ENCODE data around the gene HLA-DQB1.

The HLA-DQB1 gene

DNA sequence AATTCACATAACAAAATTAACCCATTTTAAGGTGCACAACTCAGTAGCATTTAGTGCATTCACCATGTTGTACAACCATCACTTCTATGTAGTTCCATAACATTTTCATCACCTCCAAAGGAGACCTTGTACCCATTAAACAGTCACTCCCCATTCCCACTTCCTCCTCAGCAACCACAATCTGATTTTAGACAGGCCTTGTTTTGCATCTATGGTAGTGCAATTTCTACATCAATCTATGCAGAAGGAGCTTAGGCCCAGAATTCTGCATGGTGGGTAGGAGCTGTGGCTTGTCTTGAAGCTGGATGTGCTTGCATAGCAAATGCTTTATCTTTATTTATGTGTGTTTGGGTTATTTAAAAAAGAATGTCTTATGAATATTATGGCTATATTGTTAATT, 42.8 kb downstream of the HLA-DQB1 start:
- DNase-seq = no peak

DNA sequence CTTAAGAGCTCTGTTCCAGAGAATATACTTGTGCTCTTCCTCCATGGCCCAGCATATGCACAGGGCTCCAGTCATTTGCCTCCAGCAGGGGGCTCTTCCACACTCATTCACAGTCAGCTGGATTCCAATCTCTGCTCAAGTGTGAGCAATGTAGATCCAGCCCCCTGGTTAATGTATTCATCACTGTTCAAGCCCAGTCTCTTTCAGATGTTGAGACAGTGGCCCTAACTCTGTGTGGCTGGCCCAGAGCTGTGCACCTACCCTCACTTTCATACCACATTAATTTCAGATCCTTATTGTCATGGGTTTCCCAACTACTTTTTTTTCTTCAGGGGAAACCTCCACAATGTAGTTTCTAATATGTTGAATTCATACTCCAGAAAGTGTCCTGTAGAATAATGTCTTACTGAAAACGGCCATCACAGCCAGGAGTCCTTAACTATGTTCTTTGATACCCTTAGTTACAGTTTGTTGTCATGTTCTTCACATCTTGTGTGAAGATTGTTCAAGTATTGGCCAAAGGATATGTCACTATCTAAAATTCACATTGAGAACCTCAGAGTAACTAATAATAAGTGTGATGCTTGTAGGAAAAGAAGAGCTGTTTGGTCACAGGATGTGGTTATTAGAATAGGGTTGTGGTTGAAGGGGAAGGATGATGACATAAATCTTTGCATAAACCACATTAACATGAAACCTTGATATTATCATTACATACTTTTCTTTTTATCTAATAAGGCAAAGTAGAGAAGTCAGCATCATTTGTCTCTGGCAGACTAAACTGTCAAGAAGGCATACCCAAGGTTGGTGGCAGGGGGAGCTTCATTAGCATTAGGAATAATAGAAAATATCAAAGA, 43.7 kb downstream of the HLA-DQB1 start:
- no peak for DNase-seq

DNA sequence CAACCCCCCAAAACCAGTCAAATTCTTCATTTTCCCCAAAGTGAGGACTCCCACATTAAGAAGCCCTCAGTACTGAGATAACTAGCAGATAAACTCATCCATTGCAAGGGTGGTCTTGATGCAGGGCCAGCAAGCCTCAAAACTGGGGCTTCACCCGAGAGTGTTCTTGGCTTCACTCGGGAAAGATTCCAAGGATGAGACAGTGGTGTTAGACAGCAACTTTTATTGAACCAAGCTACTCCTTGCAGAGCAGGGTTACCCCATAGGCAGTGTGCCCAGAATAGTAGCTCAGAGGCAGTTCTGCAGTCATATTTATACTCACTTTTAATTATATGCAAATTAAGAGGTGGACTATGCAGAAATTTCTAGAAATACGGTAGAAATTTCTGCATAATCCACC, 45.1 kb downstream of the HLA-DQB1 start:
- no peak for DNase-seq

DNA sequence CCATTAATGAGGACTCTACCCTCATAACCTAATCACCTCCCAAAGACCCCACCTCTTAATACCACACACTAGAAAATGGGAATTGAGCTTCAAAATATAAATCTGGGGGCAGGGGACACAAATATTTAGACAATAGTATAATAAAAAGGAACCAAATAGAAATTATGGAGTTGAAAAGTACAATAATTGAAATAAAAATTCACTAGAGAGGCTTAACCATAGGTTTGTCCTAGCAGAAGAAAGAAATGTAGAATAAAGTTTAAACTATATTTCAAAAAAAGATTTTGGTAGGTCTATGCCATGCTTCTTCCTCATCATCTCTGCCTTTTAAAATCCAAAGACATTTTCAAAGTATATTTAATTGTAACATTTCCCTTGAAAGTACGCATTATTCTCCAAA, 48.7 kb downstream of the HLA-DQB1 start:
- DNase-seq = no peak

DNA sequence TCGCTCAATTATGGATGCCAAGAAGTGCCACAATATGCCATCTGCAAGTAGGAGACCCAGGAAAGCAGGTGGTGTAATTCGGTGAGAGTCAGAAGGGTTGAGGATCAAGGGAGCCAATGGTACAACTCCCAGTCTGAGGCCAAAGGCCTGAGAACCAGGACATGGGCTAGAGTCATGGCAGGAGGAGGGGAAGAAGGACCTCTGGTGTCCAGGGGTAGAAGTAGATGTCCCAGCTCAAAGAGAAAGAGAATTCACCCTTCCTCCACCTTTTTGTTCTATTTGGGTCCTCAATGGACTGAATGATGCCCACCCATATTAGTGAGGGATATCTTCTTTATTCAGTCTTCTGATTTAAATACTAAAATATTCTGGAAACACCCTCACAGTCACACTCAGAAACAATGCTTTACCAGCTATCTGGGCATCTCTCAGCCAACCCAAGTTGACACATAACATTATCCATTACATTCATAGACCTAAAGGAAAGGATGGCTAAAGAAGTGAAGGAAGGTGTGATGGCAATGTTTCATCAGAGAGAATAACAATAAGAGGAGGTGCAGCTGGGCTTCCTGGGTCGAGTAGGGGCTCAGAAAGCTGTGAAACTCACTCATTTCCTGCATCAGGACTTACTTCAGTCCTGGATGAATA, 50.4 kb downstream of the HLA-DQB1 start:
- DNase-seq = no peak

DNA sequence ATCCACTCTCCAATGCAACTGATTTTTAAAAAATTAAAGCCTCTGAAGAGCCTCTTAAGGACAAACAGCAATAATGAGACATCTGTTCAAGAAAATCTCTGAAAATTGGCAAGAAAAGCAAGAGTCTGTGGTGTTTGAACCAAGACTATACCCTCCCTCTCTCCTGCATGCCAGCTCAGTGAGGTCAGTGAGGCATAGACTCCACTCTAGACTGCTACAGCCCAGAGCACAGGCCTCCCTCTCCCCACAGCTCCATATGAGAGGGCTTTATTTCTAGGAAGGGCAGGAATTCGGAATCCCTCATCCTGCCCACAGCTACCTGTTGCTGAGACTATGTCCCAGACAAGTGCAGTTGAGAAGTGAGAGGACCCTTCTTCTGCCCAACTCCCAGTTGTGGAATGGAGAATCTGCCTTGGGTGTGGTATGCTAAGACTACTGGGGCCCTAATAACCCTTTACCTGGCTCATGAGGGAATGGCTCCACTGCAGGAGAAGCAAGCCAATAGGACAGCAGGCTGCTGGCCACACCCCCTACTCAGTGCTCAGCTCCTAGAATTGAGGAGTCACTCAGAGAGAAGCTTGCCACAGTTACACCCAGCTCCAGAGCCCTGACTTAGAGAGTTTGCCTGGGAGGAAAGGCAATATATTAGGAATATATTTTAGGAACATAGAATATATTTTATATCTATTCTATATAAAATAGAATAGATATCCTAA, 51.9 kb downstream of the HLA-DQB1 start:
- no peak for DNase-seq

DNA sequence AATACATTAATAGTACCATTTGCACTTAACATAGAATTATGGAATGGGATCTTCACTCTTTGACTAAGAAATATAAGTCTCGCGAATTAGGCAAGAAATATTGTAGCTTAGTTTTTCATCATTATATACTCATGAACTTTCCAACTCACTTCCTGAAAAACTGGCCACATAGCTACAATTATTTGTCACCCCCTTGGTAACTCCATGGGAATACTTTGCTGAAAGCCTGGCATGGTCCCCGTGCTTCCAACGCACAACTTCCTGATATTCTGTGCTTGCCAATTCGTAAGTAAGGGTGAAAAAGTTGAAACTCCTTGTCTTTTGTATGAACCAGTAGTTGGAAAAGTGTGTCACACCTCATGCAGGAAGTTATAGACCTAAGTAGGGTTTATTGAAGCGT, 53.0 kb downstream of the HLA-DQB1 start:
- no peak for DNase-seq

DNA sequence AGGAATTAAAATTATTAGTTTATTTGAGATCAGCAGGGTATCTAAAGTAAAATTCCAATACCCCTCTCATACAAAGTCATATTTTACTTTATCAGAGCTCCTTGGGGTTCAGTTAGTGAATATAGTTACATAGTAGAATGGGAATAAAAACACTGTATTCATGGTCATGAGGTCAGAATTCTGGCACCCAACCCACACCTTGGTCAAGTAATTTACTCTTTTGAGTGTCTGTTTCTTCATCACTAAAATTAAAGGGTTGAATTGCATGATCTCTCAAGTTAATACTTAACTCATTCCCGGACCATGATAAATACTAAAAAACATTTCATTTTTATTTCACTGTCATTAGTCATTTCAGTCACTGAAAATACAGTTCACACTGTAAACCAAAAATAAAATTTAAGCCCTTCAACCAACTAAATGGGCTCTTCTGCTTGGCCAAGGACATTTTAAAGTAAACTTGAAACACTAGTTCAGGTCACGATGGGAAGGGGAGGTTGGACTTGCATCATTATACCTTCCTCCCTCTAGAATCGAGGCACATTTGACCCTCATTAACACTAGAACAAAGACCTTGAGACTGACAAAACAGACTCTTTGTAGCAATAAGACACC, 55.7 kb downstream of the HLA-DQB1 start:
- DNase-seq = no peak

DNA sequence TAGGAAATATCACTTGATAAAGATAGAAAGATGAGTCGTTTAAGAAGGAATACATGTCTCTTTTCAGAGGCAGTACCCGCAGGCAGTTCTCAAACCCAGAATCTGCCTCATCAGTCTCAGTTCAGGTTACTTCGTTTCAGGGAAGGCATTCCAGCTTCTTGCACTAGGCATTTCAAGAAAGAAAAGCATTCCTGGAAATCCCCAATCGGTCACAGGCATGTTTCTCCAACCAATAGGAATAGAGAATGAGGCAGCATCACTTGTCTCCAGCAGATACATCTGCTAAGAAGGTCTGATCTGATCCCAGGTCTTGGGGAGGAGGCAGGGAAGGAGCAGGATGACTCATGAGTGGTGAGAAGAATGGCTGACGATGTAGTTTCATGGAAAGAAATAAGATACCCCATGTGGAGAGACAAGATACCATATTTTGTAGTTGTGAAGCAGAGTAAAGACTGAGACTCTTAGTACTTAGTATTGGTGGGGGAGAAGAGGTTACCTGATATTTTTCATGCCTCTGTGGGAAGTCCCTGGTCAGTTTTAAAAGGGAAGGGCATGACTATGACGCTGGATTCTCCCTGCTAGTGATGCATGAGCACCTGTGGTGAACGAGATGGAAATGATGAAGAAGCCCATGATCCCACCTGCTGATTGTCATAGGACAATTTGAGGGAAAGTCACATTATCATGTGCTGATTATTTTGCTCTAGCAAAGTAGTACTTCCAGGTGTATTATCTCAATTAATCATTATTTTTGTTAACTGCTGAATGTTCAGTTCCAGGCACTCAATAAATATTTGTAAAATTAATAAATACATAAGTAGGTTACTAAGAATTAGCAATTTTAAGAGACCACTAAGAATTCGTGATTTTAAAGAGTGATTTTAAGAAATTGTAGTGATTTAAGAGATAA, 56.5 kb downstream of the HLA-DQB1 start:
- no peak for DNase-seq
